Natural killer cell (primary cell): ENCODE data around the gene OR6B1. TPM values are rescaled to one million over a fixed set of nuclear protein-coding genes. Genes with fewer than 3 reads are reported as not detected.

Source experiments
- ATAC-seq, 3 donors: fragments of 150-1000 bp in 2 of 3; fragments of 200-7000 bp in 1 of 3; cut with Tn5 transposase; 1 replicate in 1 of 3; 2 replicates in 2 of 3; pipeline ENCODE4 v1.10.0; 2021; ENCODE audit warnings: mild to moderate bottlenecking in 2 of 3, moderate library complexity in 2 of 3
- DNase-seq, 2 donors: peaks; one replicate each; pipeline versions ENCODE4 v3.0.0 to v3.0.0-alpha.2; 2013 to 2021; ENCODE audit warnings: mixed read lengths in 1 of 2
- H3K27ac ChIP-seq: one replicate; pipeline ENCODE4 v1.5.1; 2013; ENCODE audit warnings: mild to moderate bottlenecking, low read length
- H3K27me3 ChIP-seq: one replicate; pipeline ENCODE4 v1.6.1; 2013; ENCODE audit warnings: low read length; ENCODE audit not compliant: control insufficient read depth, insufficient read depth
- H3K36me3 ChIP-seq: one replicate; pipeline ENCODE4 v1.6.1; 2013; ENCODE audit warnings: low read length; ENCODE audit not compliant: control insufficient read depth, insufficient read depth
- H3K4me1 ChIP-seq: one replicate; pipeline ENCODE4 v1.6.1; 2013; ENCODE audit warnings: low read length; ENCODE audit not compliant: control insufficient read depth, insufficient read depth
- H3K4me3 ChIP-seq: one replicate; pipeline ENCODE4 v1.5.1; 2013; ENCODE audit warnings: low read length
- H3K9me3 ChIP-seq: one replicate; pipeline ENCODE4 v1.6.1; 2013; ENCODE audit warnings: low read length; ENCODE audit not compliant: control insufficient read depth, insufficient read depth
- H3K27ac Mint-ChIP-seq, 2 donors: one replicate each; pipeline ENCODE4 v1.8.0; 2022; ENCODE audit warnings: mild to moderate bottlenecking in 2 of 2, mixed read lengths in 2 of 2, moderate library complexity in 1 of 2
- H3K27me3 Mint-ChIP-seq, 2 donors: one replicate each; pipeline ENCODE4 v1.8.0; 2022; ENCODE audit warnings: low read depth in 2 of 2, mixed read lengths in 2 of 2
- H3K36me3 Mint-ChIP-seq: one replicate; pipeline ENCODE4 v1.8.0; 2022; ENCODE audit warnings: mixed read lengths
- H3K4me1 Mint-ChIP-seq, 2 donors: one replicate each; pipeline ENCODE4 v1.8.0; 2022; ENCODE audit warnings: mixed read lengths in 2 of 2
- H3K4me3 Mint-ChIP-seq: one replicate; pipeline ENCODE4 v1.8.0; 2022; ENCODE audit warnings: mild to moderate bottlenecking, moderate library complexity, mixed read lengths
- H3K9me3 Mint-ChIP-seq, 2 donors: one replicate each; pipeline ENCODE4 v1.8.0; 2022; ENCODE audit warnings: mixed read lengths in 2 of 2
- CTCF ChIP-seq: fragments of 200-600 bp; IDR thresholded peaks from one replicate; pipeline ENCODE4 v1.8.0; 2022; ENCODE audit warnings: antibody characterized with exemption
- WGBS: methylation state at CpG from one replicate; pipeline ENCODE4 v1.1.7; 2013; ENCODE audit warnings: missing lambda C conversion rate; ENCODE audit not compliant: insufficient coverage; 5-methylcytosine and 5-hydroxymethylcytosine counted together
- intact Hi-C: fragments of 100-400 bp; cut with micrococcal nuclease; formaldehyde crosslinking; loops from one replicate; pipeline ENCODE4 v1.14.2; 2022
- total RNA-seq, 4 donors: library from RNA; stranded (reverse); fragments of 120-200 nt in 1 of 4; gene quantifications; one replicate each; pipeline versions ENCODE4 v1.2.3 to v1.2.4, GENCODE V29; 2013 to 2022

The OR6B1 gene
- total RNA-seq, 3 donors from 2014 or later (not counting 1 experiment from before 2014, with no cell fraction given): not detected

- intact Hi-C loops: no loop called here
- Mint-ChIP-seq H3K27ac (no peak overlapping the region), H3K27me3 (peaks cover 0 to 4% of the 10 kb centered on the region in 2 donors), H3K36me3 (no peaks in the 10 kb centered on the region), H3K4me1 (no peaks in the 10 kb centered on the region), H3K4me3 (no peak overlapping the region), H3K9me3 (peaks cover 0 to 5% of the 10 kb centered on the region in 2 donors)
- Histone ChIP-seq H3K4me3 (no peak overlapping the region), H3K27me3 (no peaks in the 10 kb centered on the region), H3K4me1 (no peaks in the 10 kb centered on the region), H3K9me3 (peaks cover 2% of the 10 kb centered on the region), H3K27ac (no peak overlapping the region), H3K36me3 (no peaks in the 10 kb centered on the region)
- DNase-seq: no peak
- TF ChIP-seq CTCF: no peak
- WGBS: 54% methylated on average over 5 of the region's 5 CpGs
- no peak for ATAC-seq
These were observed 11.5 kb downstream of the OR6B1 start for GRCh38 chr7:144011458-144012230.

GRCh38 chr7:144018065-144018464 is 17.9 kb downstream of the OR6B1 start:
- Histone ChIP-seq H3K4me3 (no peak overlapping the region), H3K36me3 (no peaks in the 10 kb centered on the region), H3K27me3 (no peaks in the 10 kb centered on the region), H3K27ac (no peak overlapping the region), H3K4me1 (no peaks in the 10 kb centered on the region), H3K9me3 (no peaks in the 10 kb centered on the region)
- intact Hi-C loops: no loop called here
- Mint-ChIP-seq H3K27me3 (peaks cover 8 to 9% of the 10 kb centered on the region in 2 donors), H3K36me3 (no peaks in the 10 kb centered on the region), H3K9me3 (no peaks in the 10 kb centered on the region), H3K27ac (no peak overlapping the region), H3K4me1 (no peaks in the 10 kb centered on the region), H3K4me3 (no peak overlapping the region)
- DNase-seq: no peak
- ATAC-seq: no peak
- WGBS: 63% methylated on average over 4 of the region's 4 CpGs
- no peak for TF ChIP-seq CTCF

- no peaks in the 10 kb centered on the region for H3K9me3 Mint-ChIP-seq
- no peaks in the 10 kb centered on the region for H3K9me3 ChIP-seq
- H3K4me1 Mint-ChIP-seq: no peaks in the 10 kb centered on the region
- H3K27me3 ChIP-seq: no peaks in the 10 kb centered on the region
- 78% methylated on average over 2 of the region's 2 CpGs for WGBS
- intact Hi-C loops: no loop called here
- DNase-seq: no peak
- H3K27ac Mint-ChIP-seq: no peak overlapping the region
- no peak for TF ChIP-seq CTCF
- peaks cover 8 to 9% of the 10 kb centered on the region in 2 donors for H3K27me3 Mint-ChIP-seq
- no peaks in the 10 kb centered on the region for H3K36me3 Mint-ChIP-seq
- no peak for ATAC-seq
- H3K36me3 ChIP-seq: no peaks in the 10 kb centered on the region
- H3K4me1 ChIP-seq: no peaks in the 10 kb centered on the region
- no peak overlapping the region for H3K4me3 Mint-ChIP-seq
- H3K27ac ChIP-seq: no peak overlapping the region
- no peak overlapping the region for H3K4me3 ChIP-seq
These were observed 19.3 kb downstream of the OR6B1 start for GRCh38 chr7:144019457-144019856.

GRCh38 chr7:144020340-144020739 is 20.2 kb downstream of the OR6B1 start:
- H3K27me3 Mint-ChIP-seq: peaks cover 8 to 9% of the 10 kb centered on the region in 2 donors
- H3K27me3 ChIP-seq: no peaks in the 10 kb centered on the region
- H3K36me3 Mint-ChIP-seq: no peaks in the 10 kb centered on the region
- intact Hi-C loops: no loop called here
- H3K4me1 Mint-ChIP-seq: no peaks in the 10 kb centered on the region
- 60% methylated on average over 3 of the region's 3 CpGs for WGBS
- ATAC-seq (no peak), DNase-seq (no peak)
- H3K9me3 Mint-ChIP-seq: no peaks in the 10 kb centered on the region
- H3K27ac ChIP-seq: no peak overlapping the region
- no peaks in the 10 kb centered on the region for H3K4me1 ChIP-seq
- no peak overlapping the region for H3K4me3 ChIP-seq
- H3K27ac Mint-ChIP-seq: no peak overlapping the region
- no peak for TF ChIP-seq CTCF
- no peaks in the 10 kb centered on the region for H3K9me3 ChIP-seq
- no peak overlapping the region for H3K4me3 Mint-ChIP-seq
- no peaks in the 10 kb centered on the region for H3K36me3 ChIP-seq
